SK-N-SH (cell line): ENCODE data around the gene KCNG3.

ENCODE experiments used
- EP300 ChIP-seq, 2 experiments: IDR thresholded peaks; 2 replicates each; pipeline versions ENCODE4 v1.4.0 to v1.6.1; 2012; ENCODE audit warnings: borderline replicate concordance in 1 of 2, low read depth in 1 of 2, low read length in 1 of 2
- FOSL2 ChIP-seq: IDR thresholded peaks from 2 replicates; pipeline ENCODE4 v1.4.0; 2012; ENCODE audit warnings: low read depth, mild to moderate bottlenecking, moderate library complexity, borderline replicate concordance
- FOXJ3 ChIP-seq: sonication (generic); formaldehyde crosslinking; IDR thresholded peaks from 2 replicates; pipeline ENCODE4 v1.5.1; 2020; ENCODE audit warnings: mild to moderate bottlenecking, missing genetic modification reagents
- POLR2AphosphoS5 ChIP-seq: IDR thresholded peaks from 2 replicates; pipeline ENCODE4 v1.6.1; 2012; ENCODE audit warnings: low read depth, low read length
- RAD21 ChIP-seq: IDR thresholded peaks from 2 replicates; pipeline ENCODE4 v1.6.1; 2012; ENCODE audit warnings: mild to moderate bottlenecking, low read length
- RFX5 ChIP-seq: IDR thresholded peaks from 2 replicates; pipeline ENCODE4 v1.6.1; 2012; ENCODE audit warnings: mild to moderate bottlenecking, improper control_type of control experiment, low read length
- TF ChIP-seq, protein P1 (sequence below): fragments of 200-600 bp; sonication (generic); IDR thresholded peaks from 2 replicates; pipeline ENCODE4 v1.6.1; 2017; ENCODE audit warnings: antibody characterized with exemption, mild to moderate bottlenecking, moderate library complexity
- TF ChIP-seq, protein P2 (sequence below): IDR thresholded peaks from 2 replicates; pipeline ENCODE4 v1.6.1; 2012; ENCODE audit warnings: mild to moderate bottlenecking, low read depth, low read length, moderate library complexity
- TF ChIP-seq, protein P3 (sequence below): IDR thresholded peaks from 2 replicates; pipeline ENCODE4 v1.4.0; 2012; ENCODE audit warnings: low read depth
- TF ChIP-seq, protein P4 (sequence below): IDR thresholded peaks from 2 replicates; pipeline ENCODE4 v1.4.0; 2012; ENCODE audit warnings: low read depth, borderline replicate concordance

DNA sequence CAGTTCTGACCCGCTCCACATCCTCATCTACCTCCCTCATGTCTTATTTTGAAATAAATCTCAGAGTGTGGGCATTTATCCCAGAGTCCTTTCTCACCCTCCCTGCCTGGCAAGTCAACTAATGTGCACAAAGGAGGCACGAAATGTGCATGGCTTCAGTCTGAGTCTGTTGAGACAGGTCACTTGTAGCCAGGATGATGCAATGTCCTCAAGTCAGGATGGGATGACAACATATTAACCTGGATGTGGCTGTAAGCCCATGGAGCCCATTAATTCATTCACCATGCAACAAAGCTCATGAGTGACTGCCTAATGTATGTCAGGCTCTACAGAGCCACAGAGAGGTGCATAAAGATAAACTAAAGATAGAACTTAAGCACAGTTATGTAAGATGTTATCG is 34.5 kb downstream of the KCNG3 start:
- TF ChIP-seq, protein P1, sequence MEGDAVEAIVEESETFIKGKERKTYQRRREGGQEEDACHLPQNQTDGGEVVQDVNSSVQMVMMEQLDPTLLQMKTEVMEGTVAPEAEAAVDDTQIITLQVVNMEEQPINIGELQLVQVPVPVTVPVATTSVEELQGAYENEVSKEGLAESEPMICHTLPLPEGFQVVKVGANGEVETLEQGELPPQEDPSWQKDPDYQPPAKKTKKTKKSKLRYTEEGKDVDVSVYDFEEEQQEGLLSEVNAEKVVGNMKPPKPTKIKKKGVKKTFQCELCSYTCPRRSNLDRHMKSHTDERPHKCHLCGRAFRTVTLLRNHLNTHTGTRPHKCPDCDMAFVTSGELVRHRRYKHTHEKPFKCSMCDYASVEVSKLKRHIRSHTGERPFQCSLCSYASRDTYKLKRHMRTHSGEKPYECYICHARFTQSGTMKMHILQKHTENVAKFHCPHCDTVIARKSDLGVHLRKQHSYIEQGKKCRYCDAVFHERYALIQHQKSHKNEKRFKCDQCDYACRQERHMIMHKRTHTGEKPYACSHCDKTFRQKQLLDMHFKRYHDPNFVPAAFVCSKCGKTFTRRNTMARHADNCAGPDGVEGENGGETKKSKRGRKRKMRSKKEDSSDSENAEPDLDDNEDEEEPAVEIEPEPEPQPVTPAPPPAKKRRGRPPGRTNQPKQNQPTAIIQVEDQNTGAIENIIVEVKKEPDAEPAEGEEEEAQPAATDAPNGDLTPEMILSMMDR, result no peak
- TF ChIP-seq POLR2AphosphoS5 (no peak), FOXJ3 (CRISPR knock-in tag) (no peak), RAD21 (no peak), FOSL2 (no peak), EP300 (IDR thresholded peaks at IDR 0.05; ENCODE audit: borderline replicate concordance in 1 of 2, low read depth in 1 of 2, low read length in 1 of 2) (no peak), RFX5 (no peak)
- TF ChIP-seq, protein P2, sequence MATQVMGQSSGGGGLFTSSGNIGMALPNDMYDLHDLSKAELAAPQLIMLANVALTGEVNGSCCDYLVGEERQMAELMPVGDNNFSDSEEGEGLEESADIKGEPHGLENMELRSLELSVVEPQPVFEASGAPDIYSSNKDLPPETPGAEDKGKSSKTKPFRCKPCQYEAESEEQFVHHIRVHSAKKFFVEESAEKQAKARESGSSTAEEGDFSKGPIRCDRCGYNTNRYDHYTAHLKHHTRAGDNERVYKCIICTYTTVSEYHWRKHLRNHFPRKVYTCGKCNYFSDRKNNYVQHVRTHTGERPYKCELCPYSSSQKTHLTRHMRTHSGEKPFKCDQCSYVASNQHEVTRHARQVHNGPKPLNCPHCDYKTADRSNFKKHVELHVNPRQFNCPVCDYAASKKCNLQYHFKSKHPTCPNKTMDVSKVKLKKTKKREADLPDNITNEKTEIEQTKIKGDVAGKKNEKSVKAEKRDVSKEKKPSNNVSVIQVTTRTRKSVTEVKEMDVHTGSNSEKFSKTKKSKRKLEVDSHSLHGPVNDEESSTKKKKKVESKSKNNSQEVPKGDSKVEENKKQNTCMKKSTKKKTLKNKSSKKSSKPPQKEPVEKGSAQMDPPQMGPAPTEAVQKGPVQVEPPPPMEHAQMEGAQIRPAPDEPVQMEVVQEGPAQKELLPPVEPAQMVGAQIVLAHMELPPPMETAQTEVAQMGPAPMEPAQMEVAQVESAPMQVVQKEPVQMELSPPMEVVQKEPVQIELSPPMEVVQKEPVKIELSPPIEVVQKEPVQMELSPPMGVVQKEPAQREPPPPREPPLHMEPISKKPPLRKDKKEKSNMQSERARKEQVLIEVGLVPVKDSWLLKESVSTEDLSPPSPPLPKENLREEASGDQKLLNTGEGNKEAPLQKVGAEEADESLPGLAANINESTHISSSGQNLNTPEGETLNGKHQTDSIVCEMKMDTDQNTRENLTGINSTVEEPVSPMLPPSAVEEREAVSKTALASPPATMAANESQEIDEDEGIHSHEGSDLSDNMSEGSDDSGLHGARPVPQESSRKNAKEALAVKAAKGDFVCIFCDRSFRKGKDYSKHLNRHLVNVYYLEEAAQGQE, result no peak
- TF ChIP-seq, protein P3, sequence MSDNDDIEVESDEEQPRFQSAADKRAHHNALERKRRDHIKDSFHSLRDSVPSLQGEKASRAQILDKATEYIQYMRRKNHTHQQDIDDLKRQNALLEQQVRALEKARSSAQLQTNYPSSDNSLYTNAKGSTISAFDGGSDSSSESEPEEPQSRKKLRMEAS, result no peak
- TF ChIP-seq, protein P4, sequence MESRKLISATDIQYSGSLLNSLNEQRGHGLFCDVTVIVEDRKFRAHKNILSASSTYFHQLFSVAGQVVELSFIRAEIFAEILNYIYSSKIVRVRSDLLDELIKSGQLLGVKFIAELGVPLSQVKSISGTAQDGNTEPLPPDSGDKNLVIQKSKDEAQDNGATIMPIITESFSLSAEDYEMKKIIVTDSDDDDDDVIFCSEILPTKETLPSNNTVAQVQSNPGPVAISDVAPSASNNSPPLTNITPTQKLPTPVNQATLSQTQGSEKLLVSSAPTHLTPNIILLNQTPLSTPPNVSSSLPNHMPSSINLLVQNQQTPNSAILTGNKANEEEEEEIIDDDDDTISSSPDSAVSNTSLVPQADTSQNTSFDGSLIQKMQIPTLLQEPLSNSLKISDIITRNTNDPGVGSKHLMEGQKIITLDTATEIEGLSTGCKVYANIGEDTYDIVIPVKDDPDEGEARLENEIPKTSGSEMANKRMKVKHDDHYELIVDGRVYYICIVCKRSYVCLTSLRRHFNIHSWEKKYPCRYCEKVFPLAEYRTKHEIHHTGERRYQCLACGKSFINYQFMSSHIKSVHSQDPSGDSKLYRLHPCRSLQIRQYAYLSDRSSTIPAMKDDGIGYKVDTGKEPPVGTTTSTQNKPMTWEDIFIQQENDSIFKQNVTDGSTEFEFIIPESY, result no peak
